GM12872 (cell line): ENCODE measurements around the gene MINDY1.

Experiments
- TF ChIP-seq, protein P1 (sequence below): IDR thresholded peaks from 3 replicates; pipeline ENCODE4 v1.5.1; 2011; ENCODE audit warnings: low read depth, mild to moderate bottlenecking, low read length, moderate library complexity; ENCODE audit not compliant: insufficient read depth

Gene MINDY1

DNA sequence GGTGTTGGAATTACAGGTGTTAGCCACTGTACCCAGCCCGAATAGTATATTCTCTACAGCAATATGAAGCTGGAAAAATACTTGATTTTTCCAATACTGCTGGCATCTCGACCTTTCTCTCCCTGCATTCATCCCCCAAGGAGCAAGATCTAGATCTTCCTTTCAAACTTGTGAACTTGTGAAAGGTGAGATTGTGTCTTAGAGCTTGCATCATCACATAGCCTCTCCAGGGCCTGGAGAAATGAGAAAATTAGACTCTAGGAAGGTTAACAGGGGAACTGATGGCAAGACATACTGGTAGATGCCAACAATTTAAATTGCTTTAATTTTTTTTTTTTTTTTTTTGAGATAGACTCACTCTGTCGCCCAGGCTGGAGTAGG, 3.6 kb upstream of the MINDY1 start:
- TF ChIP-seq, protein P1, sequence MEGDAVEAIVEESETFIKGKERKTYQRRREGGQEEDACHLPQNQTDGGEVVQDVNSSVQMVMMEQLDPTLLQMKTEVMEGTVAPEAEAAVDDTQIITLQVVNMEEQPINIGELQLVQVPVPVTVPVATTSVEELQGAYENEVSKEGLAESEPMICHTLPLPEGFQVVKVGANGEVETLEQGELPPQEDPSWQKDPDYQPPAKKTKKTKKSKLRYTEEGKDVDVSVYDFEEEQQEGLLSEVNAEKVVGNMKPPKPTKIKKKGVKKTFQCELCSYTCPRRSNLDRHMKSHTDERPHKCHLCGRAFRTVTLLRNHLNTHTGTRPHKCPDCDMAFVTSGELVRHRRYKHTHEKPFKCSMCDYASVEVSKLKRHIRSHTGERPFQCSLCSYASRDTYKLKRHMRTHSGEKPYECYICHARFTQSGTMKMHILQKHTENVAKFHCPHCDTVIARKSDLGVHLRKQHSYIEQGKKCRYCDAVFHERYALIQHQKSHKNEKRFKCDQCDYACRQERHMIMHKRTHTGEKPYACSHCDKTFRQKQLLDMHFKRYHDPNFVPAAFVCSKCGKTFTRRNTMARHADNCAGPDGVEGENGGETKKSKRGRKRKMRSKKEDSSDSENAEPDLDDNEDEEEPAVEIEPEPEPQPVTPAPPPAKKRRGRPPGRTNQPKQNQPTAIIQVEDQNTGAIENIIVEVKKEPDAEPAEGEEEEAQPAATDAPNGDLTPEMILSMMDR = no peak

DNA sequence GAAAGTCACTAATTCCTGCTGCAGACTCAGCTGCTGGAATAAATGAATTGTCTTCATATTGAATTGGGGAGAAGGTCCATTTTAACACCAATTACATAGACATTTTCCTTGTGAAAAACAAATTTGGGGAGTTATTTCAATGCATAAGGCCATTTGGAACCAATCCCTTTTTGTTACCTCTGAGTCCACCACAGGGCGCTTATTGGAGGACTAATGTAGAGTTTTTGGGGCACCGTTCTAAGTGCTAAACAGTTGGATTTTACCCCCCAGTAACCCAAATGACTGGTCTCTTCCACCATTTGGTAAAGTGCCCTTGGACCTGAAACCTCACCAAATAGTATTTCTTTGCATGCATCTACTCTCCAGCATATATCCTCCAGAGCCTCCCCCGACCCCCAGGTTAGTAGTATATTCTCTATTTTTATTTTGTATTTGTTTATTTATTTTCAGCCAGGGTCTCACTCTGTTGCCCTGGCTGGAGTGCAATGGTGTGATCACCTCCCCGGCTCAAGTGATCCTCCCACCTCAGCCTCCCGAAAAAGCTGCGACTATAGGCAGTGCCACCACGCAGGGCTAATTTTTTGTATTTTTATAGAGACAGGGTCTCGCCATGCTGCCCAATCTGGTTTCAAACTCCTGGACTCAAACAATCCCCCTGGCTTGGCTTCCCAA, 3.1 kb upstream of the MINDY1 start:
- TF ChIP-seq, protein P1 = no peak

DNA sequence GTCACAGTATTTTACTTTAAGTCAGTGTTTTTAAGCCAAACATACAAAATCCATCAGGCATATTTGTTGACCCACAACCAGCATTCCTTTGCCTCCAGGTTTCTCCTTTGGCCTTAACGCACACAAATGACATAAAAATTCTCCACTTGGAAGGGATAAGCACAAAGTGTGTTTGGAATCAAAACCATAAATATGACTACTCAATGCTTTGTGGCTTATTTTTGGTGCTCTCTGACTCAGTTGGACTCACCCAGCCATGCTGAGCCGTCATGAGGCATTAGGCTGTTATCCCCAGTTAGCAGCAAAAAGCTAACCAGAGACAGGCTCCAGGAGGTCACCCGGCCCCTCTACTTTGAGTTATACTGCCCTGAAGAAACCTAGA, 2.5 kb upstream of the MINDY1 start:
- TF ChIP-seq, protein P1 = no peak

DNA sequence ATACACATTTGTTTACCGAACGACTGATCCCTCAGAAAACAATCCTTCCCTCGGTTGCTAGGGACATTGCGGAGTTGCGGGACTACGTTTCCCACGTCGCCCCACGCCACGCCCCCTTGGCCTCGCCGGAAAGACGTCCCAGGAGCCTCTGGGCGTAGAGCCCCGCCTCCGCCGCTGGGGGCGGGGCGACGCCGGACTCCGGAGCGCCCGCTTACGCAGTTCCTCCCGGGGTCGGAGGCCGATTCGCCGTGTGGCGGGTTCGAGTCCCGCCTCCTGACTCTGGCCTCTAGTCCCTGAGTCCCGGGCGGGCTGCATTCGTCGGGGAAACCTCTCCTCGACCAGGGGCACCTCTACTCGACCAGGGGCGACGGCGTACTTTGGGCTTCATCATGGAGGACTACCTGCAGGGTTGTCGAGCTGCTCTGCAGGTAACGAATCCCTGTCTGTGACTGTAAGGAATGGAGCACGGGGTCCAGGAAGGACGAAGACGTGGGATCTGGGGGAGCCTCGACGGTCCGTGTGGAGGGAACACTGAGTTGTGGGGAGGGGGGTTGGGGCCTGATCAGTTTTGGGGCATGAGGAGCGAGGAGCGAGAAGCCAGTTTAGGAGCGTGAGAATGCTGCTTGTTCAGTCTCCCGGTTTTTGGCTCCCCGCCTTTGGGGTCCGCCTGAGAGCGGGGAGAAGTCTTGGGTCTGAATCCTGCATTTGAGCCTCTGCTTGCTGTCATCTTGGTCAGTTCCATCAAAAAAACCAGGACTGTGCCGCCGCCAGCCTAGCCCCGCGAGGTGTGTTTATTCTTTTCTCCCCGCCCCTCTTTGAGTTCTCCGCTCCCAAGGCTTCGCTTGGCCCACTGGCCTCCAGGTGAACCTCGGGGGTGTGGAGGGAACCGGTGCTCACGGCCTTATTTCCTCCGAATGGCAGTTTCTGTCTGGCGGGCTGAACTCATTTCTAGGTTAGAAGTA, 1.8 kb upstream of the MINDY1 start, which contains the start of gene PRUNE1:
Gene PRUNE1, plus strand, starts transcription at position 206 of the 962 bp plus-strand sequence. Its CDS starts 184 bp downstream, at position 390.
- TF ChIP-seq, protein P1 = no peak

DNA sequence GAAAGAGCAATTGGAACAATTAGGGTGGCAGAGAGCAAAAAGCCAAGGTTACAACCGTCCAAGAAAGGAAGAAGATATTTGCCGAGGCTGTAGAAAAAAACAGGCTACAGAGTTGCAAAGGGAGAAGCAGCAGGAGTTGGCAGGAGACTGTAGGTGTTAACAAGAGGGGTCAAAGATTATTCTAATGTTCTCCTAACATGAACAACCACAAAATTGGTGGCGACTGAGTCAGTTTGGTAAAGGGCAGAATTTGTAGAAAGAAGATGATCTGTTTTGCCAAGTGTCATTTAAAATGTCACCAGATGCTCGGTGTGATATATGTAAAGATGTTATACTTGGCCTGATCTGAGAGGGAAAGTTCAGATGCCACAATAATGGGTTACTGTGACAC, 1.1 kb upstream of the MINDY1 start:
- TF ChIP-seq, protein P1 = no peak

DNA sequence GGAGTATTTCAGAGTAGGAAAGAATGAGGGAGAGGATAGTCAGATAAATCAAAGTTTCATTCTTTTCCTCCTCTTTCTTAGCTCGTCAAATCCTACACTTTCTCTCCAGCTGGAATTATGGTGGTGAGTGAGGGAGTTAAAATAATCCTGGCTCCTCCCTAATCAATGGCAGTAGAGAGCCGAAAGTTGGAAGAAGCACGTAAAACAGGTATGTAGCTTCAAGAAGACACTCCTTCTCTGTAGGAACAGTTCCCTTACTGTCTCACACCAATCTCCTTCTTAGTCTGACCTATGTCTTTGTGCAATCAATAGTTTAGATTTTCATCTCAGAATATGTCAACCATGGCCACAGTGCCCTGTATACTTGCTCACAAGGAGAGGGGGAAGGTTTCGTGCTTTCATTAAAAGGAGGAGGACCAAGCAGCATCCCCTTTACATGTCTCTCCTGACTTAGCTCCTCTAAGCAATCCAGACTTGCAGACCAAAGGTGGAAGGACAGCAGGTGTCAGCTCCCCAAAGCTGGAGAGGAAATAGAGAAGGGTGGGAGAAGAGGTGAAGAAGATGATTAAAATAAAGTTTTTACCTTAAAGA, 878 bp downstream of the MINDY1 start:
- TF ChIP-seq, protein P1 = no peak

DNA sequence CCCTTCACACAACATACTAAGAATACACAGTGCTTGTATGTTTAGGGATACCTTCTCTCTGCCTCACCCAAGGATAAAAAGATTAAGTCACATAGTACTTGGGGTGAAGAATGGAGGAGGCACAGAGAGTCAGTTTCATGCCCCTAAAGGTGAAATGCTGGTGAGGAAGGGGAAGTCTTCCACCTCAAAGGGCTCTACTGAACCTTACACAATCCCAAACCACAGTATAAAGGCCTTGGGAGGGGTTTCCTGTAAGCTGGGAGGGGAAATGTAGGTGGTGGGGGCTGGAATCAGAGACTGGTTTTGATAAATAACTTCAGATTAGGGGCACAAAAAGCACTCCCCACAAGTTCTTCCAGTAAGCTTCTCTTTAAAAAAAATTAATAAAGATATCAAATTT, 3.5 kb downstream of the MINDY1 start:
- TF ChIP-seq, protein P1 = no peak
